Astrocyte (in vitro differentiated cells and primary cell): Measurements from ENCODE around the gene NUP58. TPM values are rescaled to one million over a fixed set of nuclear protein-coding genes. Genes with fewer than 3 reads are reported as not detected.
"Not testable (repeated sequence)": the region's sequence is repeated elsewhere in the genome, so short reads cannot be mapped to it uniquely, and the experiment has no call there.

Source experiments
- DNase-seq: peaks from one replicate; pipeline ENCODE4 v3.0.0-alpha.2; 2010; ENCODE audit warnings: low read depth
- FAIRE-seq: peaks from 2 replicates; lab custom pipeline; 2011; peaks lifted over from hg19 to GRCh38; lab: Jason Lieb, UNC
- H2AFZ ChIP-seq: 2 replicates; pipeline ENCODE4 v1.6.0; 2012; ENCODE audit warnings: low read depth, low read length, inconsistent platforms
- H3K27ac ChIP-seq: 2 replicates; pipeline ENCODE4 v1.5.1; 2011; ENCODE audit warnings: low read depth, low read length, inconsistent platforms
- H3K27me3 ChIP-seq: 2 replicates; pipeline ENCODE4 v1.6.0; 2011; ENCODE audit warnings: low read length, inconsistent platforms; ENCODE audit not compliant: insufficient read depth
- H3K36me3 ChIP-seq: 2 replicates; pipeline ENCODE4 v1.5.1; 2011; ENCODE audit warnings: low read length, inconsistent platforms; ENCODE audit not compliant: insufficient read depth
- H3K4me1 ChIP-seq: 2 replicates; pipeline ENCODE4 v1.5.1; 2011; ENCODE audit warnings: low read length, inconsistent platforms; ENCODE audit not compliant: insufficient read depth
- H3K4me2 ChIP-seq: 2 replicates; pipeline ENCODE4 v1.6.0; 2012; ENCODE audit warnings: low read length, inconsistent platforms
- H3K4me3 ChIP-seq: 2 replicates; pipeline ENCODE4 v1.5.1; 2011; ENCODE audit warnings: low read depth, mild to moderate bottlenecking, low read length, inconsistent platforms; ENCODE audit not compliant: insufficient read depth
- H3K79me2 ChIP-seq: 2 replicates; pipeline ENCODE4 v1.6.0; 2012; ENCODE audit warnings: mild to moderate bottlenecking, low read length, inconsistent platforms; ENCODE audit not compliant: insufficient read depth
- H3K9ac ChIP-seq: 2 replicates; pipeline ENCODE4 v1.6.0; 2012; ENCODE audit warnings: mild to moderate bottlenecking, low read length, inconsistent platforms
- H3K9me3 ChIP-seq: 2 replicates; pipeline ENCODE4 v1.5.1; 2012; ENCODE audit warnings: low read depth, mild to moderate bottlenecking, low read length, inconsistent platforms; ENCODE audit not compliant: insufficient read depth
- H4K20me1 ChIP-seq: 2 replicates; pipeline ENCODE4 v1.6.0; 2012; ENCODE audit warnings: low read length, inconsistent platforms; ENCODE audit not compliant: insufficient read depth
- H3K27ac Mint-ChIP-seq: one replicate; pipeline ENCODE4 v1.8.0; 2021; ENCODE audit warnings: mild to moderate bottlenecking, mixed read lengths; ENCODE audit not compliant: unreplicated experiment
- H3K27me3 Mint-ChIP-seq: one replicate; pipeline ENCODE4 v1.8.0; 2021; ENCODE audit warnings: low read depth, mixed read lengths; ENCODE audit not compliant: unreplicated experiment
- H3K36me3 Mint-ChIP-seq: one replicate; pipeline ENCODE4 v1.8.0; 2021; ENCODE audit warnings: low read depth, mixed read lengths; ENCODE audit not compliant: unreplicated experiment
- H3K4me1 Mint-ChIP-seq: one replicate; pipeline ENCODE4 v1.8.0; 2021; ENCODE audit warnings: low read depth, mixed read lengths; ENCODE audit not compliant: unreplicated experiment
- H3K4me3 Mint-ChIP-seq: one replicate; pipeline ENCODE4 v1.8.0; 2021; ENCODE audit warnings: mild to moderate bottlenecking, moderate library complexity, mixed read lengths; ENCODE audit not compliant: unreplicated experiment
- H3K9me3 Mint-ChIP-seq: one replicate; pipeline ENCODE4 v1.8.0; 2021; ENCODE audit warnings: mild to moderate bottlenecking, mixed read lengths; ENCODE audit not compliant: unreplicated experiment
- CTCF ChIP-seq: IDR thresholded peaks from 2 replicates; pipeline ENCODE4 v1.5.1; 2011; ENCODE audit warnings: low read depth, mild to moderate bottlenecking, inconsistent platforms, low read length, moderate library complexity; ENCODE audit not compliant: insufficient read depth
- EZH2 ChIP-seq: IDR thresholded peaks from 2 replicates; pipeline ENCODE4 v1.6.1; 2012; ENCODE audit warnings: mild to moderate bottlenecking, low read length, inconsistent platforms; ENCODE audit not compliant: insufficient read depth
- total RNA-seq: library from RNA; stranded (reverse); gene quantifications from 2 replicates; pipeline ENCODE4 v1.2.1, GENCODE V29; 2021

Gene NUP58
- total RNA-seq, 1 donor from 2014 or later = 53.2 TPM

DNA sequence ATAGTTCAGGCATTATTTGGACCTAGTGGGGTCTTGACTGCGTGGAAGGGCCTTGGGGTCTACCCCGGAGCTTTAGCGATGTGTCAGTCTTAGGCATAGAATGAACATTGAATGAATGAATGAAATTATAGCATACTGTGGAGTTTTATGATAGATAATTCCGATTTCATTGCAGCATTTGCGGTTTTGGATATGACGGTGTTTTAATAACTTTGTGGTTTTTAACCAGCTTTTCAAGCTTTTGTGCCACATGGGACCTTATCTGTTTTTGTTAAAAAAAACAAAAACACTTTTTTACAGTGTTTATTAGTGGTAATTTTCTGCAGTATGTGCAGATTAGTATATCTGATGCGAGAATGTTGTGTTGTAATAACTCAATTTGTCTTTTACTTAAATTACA is 696 bp downstream of the NUP58 start:
- peak overlapping the region; percentile 94 for H3K27ac Mint-ChIP-seq
- no peak for TF ChIP-seq EZH2
- TF ChIP-seq CTCF = no peak
- Histone ChIP-seq H3K36me3 (peaks cover 9% of the 10 kb centered on the region), H3K4me2 (peak overlapping the region; percentile 87), H3K9ac (peak overlapping the region; percentile 96), H2AFZ (peak overlapping the region; percentile 96), H3K4me3 (peak overlapping the region; percentile 86), H3K4me1 (peaks cover 10% of the 10 kb centered on the region), H3K27ac (peak overlapping the region; percentile 96), H3K27me3 (no peaks in the 10 kb centered on the region), H3K79me2 (peaks cover 56% of the 10 kb centered on the region), H3K9me3 (no peaks in the 10 kb centered on the region), H4K20me1 (peaks cover 41% of the 10 kb centered on the region)
- peaks cover 9% of the 10 kb centered on the region for H3K4me1 Mint-ChIP-seq
- peak overlapping the region; percentile 98 for H3K4me3 Mint-ChIP-seq
- H3K27me3 Mint-ChIP-seq = no peaks in the 10 kb centered on the region
- no peak for FAIRE-seq
- peaks cover 2% of the 10 kb centered on the region for H3K36me3 Mint-ChIP-seq
- no peak for DNase-seq
- H3K9me3 Mint-ChIP-seq = no peaks in the 10 kb centered on the region

GRCh38 chr13:25306671-25307464 is 5.4 kb downstream of the NUP58 start:
- Histone ChIP-seq H3K4me1 (peaks cover 4% of the 10 kb centered on the region), H4K20me1 (peaks cover 57% of the 10 kb centered on the region), H3K27ac (no peak overlapping the region), H3K36me3 (peaks cover 40% of the 10 kb centered on the region), H3K4me2 (no peak overlapping the region), H3K27me3 (no peaks in the 10 kb centered on the region), H2AFZ (no peak overlapping the region), H3K9ac (no peak overlapping the region), H3K9me3 (no peaks in the 10 kb centered on the region), H3K4me3 (no peak overlapping the region), H3K79me2 (peaks cover 82% of the 10 kb centered on the region)
- DNase-seq = no peak
- Mint-ChIP-seq H3K36me3 (peaks cover 7% of the 10 kb centered on the region), H3K27me3 (no peaks in the 10 kb centered on the region), H3K9me3 (no peaks in the 10 kb centered on the region), H3K27ac (no peak overlapping the region), H3K4me3 (no peak overlapping the region), H3K4me1 (peaks cover 9% of the 10 kb centered on the region)
- TF ChIP-seq CTCF = no peak
- no peak for TF ChIP-seq EZH2
- FAIRE-seq = no peak

DNA sequence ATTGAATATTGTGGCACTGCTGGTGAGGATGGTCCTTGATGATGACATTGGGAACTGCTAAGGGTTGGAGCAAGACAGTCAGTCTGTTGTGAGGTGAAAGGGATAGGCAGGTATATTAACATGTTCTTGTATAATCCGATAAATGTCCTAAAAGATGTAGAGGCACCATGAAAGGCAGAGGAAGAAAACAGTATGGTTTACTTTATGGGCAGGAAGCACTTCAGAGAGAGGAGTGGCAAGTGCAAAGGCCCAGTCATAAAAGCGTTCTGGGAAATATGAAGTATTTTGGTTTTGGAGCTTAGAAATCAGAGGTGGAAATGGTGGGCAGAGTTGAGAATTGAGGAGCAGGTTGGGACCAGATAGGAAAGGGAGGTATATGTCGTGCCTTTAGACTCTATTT is 9.5 kb downstream of the NUP58 start:
- H3K4me3 Mint-ChIP-seq = no peak overlapping the region
- H3K36me3 Mint-ChIP-seq = peaks cover 8% of the 10 kb centered on the region
- no peak for FAIRE-seq
- H3K27me3 Mint-ChIP-seq = no peaks in the 10 kb centered on the region
- no peaks in the 10 kb centered on the region for H3K9me3 Mint-ChIP-seq
- Histone ChIP-seq H2AFZ (no peak overlapping the region), H3K27ac (no peak overlapping the region), H3K36me3 (peaks cover 62% of the 10 kb centered on the region), H3K4me2 (no peak overlapping the region), H3K79me2 (peaks cover 50% of the 10 kb centered on the region), H4K20me1 (peaks cover 38% of the 10 kb centered on the region), H3K27me3 (no peaks in the 10 kb centered on the region), H3K9me3 (no peaks in the 10 kb centered on the region), H3K4me3 (no peak overlapping the region), H3K4me1 (no peaks in the 10 kb centered on the region), H3K9ac (no peak overlapping the region)
- no peak overlapping the region for H3K27ac Mint-ChIP-seq
- no peak for DNase-seq
- H3K4me1 Mint-ChIP-seq = no peaks in the 10 kb centered on the region
- TF ChIP-seq CTCF (no peak), EZH2 (no peak)

GRCh38 chr13:25318946-25319345 is 17.5 kb downstream of the NUP58 start:
- not testable (repeated sequence) for H3K4me2 ChIP-seq, H3K27me3 ChIP-seq, H3K36me3 Mint-ChIP-seq, H3K9me3 ChIP-seq, H3K4me1 ChIP-seq, H3K4me1 Mint-ChIP-seq, H3K9me3 Mint-ChIP-seq, H3K27me3 Mint-ChIP-seq, H2AFZ ChIP-seq, H3K4me3 Mint-ChIP-seq, H3K4me3 ChIP-seq
- peaks cover 11% of the 10 kb centered on the region for H4K20me1 ChIP-seq
- peak overlapping the region; percentile 76 for H3K27ac ChIP-seq
- peaks cover 50% of the 10 kb centered on the region for H3K36me3 ChIP-seq
- peaks cover 26% of the 10 kb centered on the region for H3K79me2 ChIP-seq
- peak; percentile 70 for FAIRE-seq
- DNase-seq = peak; percentile 48
- H3K9ac ChIP-seq = peak overlapping the region; percentile 47
- H3K27ac Mint-ChIP-seq = peak overlapping the region; percentile 85
